GM21515 (cell line): Measurements from ENCODE around the gene LEMD2.

Source experiments
- ATAC-seq: cut with Tn5 transposase; IDR thresholded peaks from one replicate; pipeline ENCODE4 v1.9.1; 2021; ENCODE audit not compliant: unreplicated experiment

LEMD2 gene

GRCh38 chr6:33820243-33820642 is 31.3 kb upstream of the LEMD2 start:
- ATAC-seq = no peak

GRCh38 chr6:33819021-33819420 is 30.1 kb upstream of the LEMD2 start:
- no peak for ATAC-seq

- no peak for ATAC-seq
These were observed 29.4 kb upstream of the LEMD2 start for GRCh38 chr6:33818293-33818692.

DNA sequence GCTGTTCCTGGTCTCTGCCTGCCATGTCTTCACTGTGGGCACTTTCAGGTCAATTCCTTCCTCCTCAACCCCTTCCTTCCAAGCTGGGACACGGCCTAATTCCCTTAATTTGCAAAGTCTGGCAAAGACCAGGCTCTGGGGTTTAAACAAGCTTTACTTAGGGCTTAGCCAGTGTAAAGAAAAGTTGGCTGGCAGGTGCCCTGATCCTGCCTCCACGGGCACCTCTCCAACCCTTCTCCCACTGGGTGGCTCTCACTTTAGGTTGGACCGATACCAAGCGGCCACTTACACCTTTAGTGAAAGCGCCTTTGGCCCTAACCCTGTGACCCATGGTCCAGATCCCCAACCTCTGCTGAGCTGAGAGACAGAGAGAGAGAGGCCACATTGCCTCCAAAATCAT is 28.6 kb upstream of the LEMD2 start:
- no peak for ATAC-seq

- no peak for ATAC-seq
These were observed 28.0 kb upstream of the LEMD2 start for GRCh38 chr6:33816911-33817310.

- no peak for ATAC-seq
These were observed 26.9 kb upstream of the LEMD2 start for GRCh38 chr6:33815854-33816253.

- no peak for ATAC-seq
These were observed 25.4 kb upstream of the LEMD2 start for GRCh38 chr6:33813990-33814985.

DNA sequence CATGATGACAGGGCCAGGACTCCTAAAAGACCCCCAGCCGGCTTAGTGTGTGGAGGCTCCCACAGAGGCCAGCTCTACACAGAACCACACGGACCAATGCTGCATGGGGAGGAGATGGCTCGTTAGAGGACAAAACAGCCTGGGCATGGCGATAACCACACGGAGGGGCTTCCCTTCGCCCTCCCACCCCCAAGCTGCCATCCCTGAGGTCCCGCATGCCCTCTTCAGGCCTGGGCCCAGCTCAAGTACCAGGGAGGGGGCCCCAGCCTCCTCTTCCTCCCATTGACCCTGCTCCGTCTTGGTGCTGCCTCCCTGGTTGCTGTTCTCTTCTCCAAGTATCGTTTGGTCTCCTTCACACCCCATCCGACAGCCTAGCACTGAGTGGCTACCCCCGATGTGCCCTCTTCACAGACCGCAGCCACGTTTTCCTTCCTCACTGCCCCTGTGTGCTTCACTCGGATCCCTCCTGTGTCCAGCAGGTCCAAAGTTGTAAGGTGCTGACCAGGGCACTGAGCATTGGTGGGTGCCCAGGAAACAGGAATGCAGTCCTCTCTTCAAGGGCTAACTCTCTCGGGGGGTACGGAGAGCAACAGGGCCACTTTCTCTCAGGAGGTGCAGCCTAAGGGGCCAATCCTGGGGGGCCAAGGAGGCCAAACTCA is 24.4 kb upstream of the LEMD2 start:
- no peak for ATAC-seq

- no peak for ATAC-seq
These were observed 23.7 kb upstream of the LEMD2 start for GRCh38 chr6:33812669-33813068.

DNA sequence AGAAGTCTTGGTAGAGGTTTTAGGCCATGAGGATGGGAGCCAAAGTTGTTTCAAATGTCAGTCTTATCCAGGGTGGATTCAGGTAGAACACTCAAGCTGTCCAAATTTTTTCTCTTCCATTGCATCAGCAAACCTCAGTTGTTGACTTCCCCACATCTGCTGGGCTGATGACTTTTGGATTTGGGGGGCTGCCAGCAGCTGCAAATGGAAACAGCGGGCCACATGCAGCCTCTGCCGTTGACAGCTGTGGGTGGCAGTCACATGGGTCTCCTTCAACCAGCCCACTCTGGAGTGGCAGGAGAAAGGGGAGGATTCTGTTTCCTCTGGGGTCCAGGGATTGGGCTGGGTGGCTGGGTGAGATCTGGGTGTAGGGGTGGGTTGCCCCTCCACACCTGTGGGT is 20.7 kb upstream of the LEMD2 start:
- ATAC-seq = no peak

DNA sequence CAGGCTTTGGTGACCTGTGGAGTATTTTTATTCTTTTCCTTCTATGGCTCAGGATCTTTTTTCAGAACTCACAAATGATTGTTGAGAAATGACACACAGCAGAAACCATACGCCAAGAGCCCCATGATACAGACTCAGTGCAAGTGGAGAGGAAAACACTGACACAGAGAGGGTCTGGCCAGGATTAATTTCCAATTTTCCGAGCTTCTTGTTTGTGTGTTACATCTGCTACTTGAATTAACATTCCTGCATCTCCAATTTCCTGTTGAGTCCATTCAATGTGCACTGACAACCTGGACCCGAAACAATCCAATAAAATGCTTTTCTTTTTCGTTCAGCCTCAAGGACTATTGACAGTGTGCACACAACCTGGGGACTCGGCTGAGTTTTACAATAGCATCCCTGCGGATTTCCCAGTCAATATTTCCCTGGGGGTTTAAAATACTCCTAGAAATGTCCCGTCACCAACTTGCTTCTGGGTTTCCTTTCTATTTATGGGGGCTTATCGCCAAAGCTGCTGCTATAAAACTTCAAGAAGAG is 19.8 kb upstream of the LEMD2 start:
- ATAC-seq = no peak

GRCh38 chr6:33807606-33808005 is 18.7 kb upstream of the LEMD2 start:
- ATAC-seq = no peak

DNA sequence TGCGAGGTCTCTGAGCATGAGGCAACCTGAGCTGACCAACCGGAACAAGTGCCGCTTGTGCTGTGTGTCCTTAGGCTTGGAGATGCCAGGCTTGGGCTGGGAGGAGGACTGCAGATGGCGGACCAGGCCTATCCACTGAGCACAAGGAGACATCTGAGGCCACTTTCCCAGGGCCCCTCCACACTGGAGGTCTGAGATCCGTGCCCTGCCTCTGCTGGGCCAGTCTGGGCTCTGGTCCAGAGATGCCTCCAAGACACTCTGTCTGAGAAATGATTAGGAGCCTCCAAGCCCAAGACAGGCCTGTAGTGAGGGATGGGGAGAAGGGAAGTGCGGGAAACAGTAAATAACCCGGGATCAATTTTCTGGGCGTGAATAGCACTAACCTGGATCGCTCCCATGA is 17.9 kb upstream of the LEMD2 start:
- ATAC-seq = no peak

- ATAC-seq = no peak
These were observed 14.7 kb upstream of the LEMD2 start, which contains the start of gene MLN for GRCh38 chr6:33803571-33804053. TSS of gene MLN (minus strand) at chr6:33804003. CDS start at chr6:33801163, 2,840 bp downstream.

DNA sequence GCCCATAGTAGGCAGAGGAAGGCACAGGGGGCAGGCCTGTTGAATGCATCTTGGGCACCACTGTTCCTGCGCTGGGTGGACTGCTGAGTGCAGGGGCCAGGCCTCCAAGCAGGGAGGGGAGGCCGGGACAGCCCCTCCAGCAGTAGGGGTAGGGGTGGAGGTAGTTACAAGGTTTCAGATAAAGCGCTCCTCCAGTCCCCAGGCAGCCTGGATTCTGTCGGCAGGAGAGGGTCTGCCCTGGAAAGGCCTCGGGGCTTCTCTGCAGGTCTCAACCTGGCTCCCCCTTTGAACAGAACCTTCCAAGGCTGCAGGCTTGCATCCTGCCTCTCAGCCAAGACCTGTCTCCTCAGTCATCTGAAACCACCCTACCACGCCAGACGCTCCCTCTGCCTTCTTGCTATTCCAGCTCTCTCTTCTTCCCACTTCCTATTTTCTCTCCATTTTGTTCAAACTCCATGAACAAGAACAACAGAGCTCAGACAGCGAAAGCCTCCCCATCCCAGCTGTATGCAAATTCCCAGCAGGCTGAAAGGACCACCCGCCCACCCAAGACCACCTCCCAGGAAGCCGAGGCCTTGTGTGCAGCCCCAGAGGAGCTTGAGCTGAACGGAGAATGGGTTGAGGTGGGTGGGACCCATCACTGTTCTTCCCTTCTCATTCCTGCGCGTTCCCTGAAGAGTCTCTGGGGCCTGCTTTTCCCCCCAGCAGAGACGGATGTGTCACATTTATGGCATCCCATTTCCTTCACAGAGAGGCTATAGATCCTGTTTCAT is 13.4 kb upstream of the LEMD2 start:
- ATAC-seq = no peak

DNA sequence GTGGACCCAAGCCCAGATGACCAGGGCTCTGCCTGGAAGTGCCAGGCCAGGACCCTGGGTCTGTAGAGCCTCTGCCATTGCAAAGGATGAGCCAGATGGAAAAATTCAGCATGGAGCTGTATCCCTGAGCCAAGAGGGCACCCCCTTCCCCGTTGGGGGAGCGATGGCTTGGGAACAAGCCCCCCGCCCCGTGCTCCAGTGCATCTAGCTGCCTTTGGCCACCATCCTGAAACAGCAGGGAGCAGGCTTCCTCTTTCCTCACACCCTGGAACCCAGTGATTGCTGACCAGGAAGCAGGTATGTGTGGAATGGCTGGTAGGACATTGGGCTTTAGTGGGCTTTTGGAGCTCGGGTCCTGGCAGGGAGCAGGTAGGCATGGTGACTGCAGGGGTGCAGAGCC is 12.7 kb upstream of the LEMD2 start:
- no peak for ATAC-seq

DNA sequence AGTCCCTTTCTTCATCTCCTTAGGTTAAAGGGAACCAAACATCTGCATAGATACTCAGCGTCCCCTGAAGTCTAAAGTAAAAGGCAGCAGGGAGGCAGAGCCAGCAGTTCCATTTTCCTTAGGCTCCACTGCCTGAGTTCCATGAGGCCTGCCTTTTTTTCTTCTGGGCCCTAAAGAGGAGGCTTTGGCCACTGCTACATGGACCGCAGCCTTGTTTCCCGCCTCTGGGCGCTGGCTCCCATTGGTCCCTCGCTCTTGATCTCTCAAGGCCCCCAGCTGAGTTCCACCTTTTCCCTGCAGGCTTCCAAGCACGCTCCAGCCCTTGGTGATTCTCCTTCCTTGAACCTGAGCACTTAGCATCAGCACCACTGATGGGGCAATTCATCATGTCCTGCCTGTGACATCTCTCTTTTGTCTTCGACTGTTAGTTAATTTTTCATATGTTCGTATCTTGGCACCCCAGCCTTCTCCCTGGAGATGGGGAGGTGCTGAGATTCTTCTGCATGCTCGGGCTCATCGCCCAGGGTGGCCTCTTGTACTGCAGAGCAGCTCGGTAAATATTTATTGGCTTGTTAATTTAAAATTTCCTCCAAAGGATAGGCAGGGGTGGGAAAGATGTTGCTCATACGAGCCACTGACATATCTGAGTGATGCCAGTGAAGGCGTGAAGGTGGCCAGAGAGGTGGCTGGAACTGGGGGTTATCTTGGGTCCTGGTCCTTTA is 11.5 kb upstream of the LEMD2 start:
- ATAC-seq = no peak

- ATAC-seq = no peak
These were observed 10.7 kb upstream of the LEMD2 start for GRCh38 chr6:33799454-33800113.

DNA sequence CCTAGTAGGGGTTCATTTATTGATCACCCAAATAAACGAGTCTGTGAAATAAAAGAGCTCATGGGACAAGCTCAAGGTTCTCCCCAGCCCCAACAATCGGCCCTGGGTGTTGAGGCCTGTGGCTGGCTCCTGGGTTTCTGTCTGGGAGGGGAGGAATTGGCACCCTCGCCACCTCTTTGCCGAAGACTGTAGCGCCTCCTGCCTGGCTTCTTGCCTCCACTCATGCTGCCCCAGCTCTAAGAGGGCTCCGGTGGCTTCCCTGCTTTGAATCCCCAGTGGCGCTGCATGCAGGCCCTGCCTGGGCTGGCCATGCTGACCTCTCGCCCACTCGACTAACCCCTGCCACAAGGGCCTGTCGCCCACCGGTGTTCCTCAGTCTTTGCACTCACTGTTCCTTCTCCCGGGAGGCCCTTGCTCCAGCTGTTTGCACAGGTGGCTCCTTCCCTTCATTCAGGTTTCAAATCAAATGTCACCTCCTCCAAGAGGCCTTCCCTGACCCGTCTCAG is 9.5 kb upstream of the LEMD2 start:
- ATAC-seq = no peak
